IMR-90 (cell line): Measurements from ENCODE around the gene CDK5R1.

Source experiments
- CEBPB ChIP-seq: IDR thresholded peaks from 2 replicates; pipeline ENCODE4 v1.6.1; 2012; ENCODE audit warnings: low read depth, low read length, improper control_type of control experiment
- CHD1 ChIP-seq: IDR thresholded peaks from 2 replicates; pipeline ENCODE4 v1.6.1; 2012; ENCODE audit warnings: low read depth, low read length, improper control_type of control experiment
- FOS ChIP-seq: fragments of 150-350 bp; IDR thresholded peaks from 2 replicates; pipeline ENCODE4 v1.6.1; 2016; ENCODE audit warnings: low read depth, low read length
- MAFK ChIP-seq: IDR thresholded peaks from 2 replicates; pipeline ENCODE4 v1.6.1; 2012; ENCODE audit warnings: low read depth, low read length, improper control_type of control experiment
- MAZ ChIP-seq: IDR thresholded peaks from 2 replicates; pipeline ENCODE4 v1.6.1; 2012; ENCODE audit warnings: low read depth, mild to moderate bottlenecking, low read length, improper control_type of control experiment, moderate library complexity, borderline replicate concordance
- MXI1 ChIP-seq: IDR thresholded peaks from 2 replicates; pipeline ENCODE4 v1.6.1; 2012; ENCODE audit warnings: low read depth, mild to moderate bottlenecking, low read length, moderate library complexity, borderline replicate concordance
- POLR2A ChIP-seq: IDR thresholded peaks from 2 replicates; pipeline ENCODE4 v1.6.1; 2012; ENCODE audit warnings: mild to moderate bottlenecking, low read depth, low read length
- RAD21 ChIP-seq: IDR thresholded peaks from 2 replicates; pipeline ENCODE4 v1.6.1; 2012; ENCODE audit warnings: low read length, improper control_type of control experiment
- RCOR1 ChIP-seq: IDR thresholded peaks from 2 replicates; pipeline ENCODE4 v1.6.1; 2012; ENCODE audit warnings: mild to moderate bottlenecking, low read length, improper control_type of control experiment; ENCODE audit not compliant: insufficient replicate concordance
- SMC3 ChIP-seq: fragments of 150-350 bp; IDR thresholded peaks from 2 replicates; pipeline ENCODE4 v1.6.1; 2016; ENCODE audit warnings: low read depth, mild to moderate bottlenecking, antibody characterized with exemption, low read length, moderate library complexity
- USF2 ChIP-seq: fragments of 150-350 bp; IDR thresholded peaks from 2 replicates; pipeline ENCODE4 v1.6.1; 2017; ENCODE audit warnings: mild to moderate bottlenecking, antibody characterized with exemption, low read length, low read depth
- TF ChIP-seq, protein P1 (sequence below): conservative IDR thresholded peaks from 2 replicates; pipeline ENCODE4 v1.5.1; 2012; ENCODE audit warnings: mild to moderate bottlenecking, low read depth, low read length, improper control_type of control experiment
- TF ChIP-seq, protein P2 (sequence below): fragments of 150-350 bp; IDR thresholded peaks from 2 replicates; pipeline ENCODE4 v1.6.1; 2016; ENCODE audit warnings: low read depth, mild to moderate bottlenecking, low read length, moderate library complexity, borderline replicate concordance

GRCh38 chr17:32520104-32520701 is 33.4 kb downstream of the CDK5R1 start:
- TF ChIP-seq, protein P1, sequence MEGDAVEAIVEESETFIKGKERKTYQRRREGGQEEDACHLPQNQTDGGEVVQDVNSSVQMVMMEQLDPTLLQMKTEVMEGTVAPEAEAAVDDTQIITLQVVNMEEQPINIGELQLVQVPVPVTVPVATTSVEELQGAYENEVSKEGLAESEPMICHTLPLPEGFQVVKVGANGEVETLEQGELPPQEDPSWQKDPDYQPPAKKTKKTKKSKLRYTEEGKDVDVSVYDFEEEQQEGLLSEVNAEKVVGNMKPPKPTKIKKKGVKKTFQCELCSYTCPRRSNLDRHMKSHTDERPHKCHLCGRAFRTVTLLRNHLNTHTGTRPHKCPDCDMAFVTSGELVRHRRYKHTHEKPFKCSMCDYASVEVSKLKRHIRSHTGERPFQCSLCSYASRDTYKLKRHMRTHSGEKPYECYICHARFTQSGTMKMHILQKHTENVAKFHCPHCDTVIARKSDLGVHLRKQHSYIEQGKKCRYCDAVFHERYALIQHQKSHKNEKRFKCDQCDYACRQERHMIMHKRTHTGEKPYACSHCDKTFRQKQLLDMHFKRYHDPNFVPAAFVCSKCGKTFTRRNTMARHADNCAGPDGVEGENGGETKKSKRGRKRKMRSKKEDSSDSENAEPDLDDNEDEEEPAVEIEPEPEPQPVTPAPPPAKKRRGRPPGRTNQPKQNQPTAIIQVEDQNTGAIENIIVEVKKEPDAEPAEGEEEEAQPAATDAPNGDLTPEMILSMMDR: no peak
- TF ChIP-seq RAD21: no peak
- no peak for TF ChIP-seq POLR2A
- TF ChIP-seq MAFK: no peak
- TF ChIP-seq MAZ: no peak
- TF ChIP-seq FOS: no peak
- TF ChIP-seq USF2: no peak
- TF ChIP-seq SMC3: no peak
- TF ChIP-seq, protein P2, sequence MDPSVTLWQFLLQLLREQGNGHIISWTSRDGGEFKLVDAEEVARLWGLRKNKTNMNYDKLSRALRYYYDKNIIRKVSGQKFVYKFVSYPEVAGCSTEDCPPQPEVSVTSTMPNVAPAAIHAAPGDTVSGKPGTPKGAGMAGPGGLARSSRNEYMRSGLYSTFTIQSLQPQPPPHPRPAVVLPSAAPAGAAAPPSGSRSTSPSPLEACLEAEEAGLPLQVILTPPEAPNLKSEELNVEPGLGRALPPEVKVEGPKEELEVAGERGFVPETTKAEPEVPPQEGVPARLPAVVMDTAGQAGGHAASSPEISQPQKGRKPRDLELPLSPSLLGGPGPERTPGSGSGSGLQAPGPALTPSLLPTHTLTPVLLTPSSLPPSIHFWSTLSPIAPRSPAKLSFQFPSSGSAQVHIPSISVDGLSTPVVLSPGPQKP: no peak
- no peak for TF ChIP-seq CEBPB
- TF ChIP-seq RCOR1: no peak
- TF ChIP-seq CHD1: no peak
- TF ChIP-seq MXI1: no peak
